ENCODE data around the gene TMEM141.

- TF ChIP-seq CTCF (IDR thresholded peaks at IDR 0.05; ENCODE audit: low read depth, low read length) (no peak), POLR2A (IDR thresholded peaks at IDR 0.05; ENCODE audit: extremely low read depth, insufficient read length) (no peak), MAX (IDR thresholded peaks at IDR 0.05; ENCODE audit: low read depth, low read length) (no peak)
Observed at GRCh38 chr9:136827794-136828473, 36.8 kb downstream of the TMEM141 start.

Measured in NB4 (cell line).